ENCODE results near the gene MACROH2A1.
"Not testable (repeated sequence)": the region's sequence is repeated elsewhere in the genome, so short reads cannot be mapped to it uniquely, and the experiment has no call there.

The MACROH2A1 gene

DNA sequence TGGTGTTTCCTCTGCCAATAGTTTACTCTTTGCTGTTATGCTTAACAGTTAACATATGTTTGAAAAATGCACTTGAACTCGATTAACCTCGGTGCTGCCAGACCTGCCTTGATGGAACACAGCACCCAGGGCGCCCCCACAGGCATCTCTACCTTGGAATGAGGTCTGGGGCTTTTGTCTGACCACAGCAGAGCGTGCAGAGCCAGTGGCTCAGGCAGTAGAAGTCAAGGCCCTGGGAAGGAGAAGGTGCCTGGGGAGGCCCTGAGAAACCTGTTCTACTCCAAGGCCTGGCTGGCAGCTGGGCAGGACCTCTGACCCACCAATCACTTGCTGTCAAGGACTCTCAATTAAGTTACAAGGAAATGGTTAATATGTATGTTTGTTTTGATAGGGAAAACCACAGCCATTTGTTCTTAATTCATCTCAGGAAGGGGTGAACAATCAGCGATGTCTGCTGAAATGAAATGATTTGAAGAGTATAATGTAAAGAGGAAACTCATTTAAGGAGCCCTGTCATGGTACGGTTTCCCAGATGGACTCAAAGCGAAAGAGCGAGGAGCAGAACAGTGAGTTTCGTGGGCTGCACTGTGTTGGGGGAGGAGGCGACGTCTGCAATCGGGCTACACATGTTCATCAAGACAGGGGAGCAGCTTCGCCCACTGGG, 21.9 kb downstream of the MACROH2A1 start:
- no peak for FAIRE-seq

DNA sequence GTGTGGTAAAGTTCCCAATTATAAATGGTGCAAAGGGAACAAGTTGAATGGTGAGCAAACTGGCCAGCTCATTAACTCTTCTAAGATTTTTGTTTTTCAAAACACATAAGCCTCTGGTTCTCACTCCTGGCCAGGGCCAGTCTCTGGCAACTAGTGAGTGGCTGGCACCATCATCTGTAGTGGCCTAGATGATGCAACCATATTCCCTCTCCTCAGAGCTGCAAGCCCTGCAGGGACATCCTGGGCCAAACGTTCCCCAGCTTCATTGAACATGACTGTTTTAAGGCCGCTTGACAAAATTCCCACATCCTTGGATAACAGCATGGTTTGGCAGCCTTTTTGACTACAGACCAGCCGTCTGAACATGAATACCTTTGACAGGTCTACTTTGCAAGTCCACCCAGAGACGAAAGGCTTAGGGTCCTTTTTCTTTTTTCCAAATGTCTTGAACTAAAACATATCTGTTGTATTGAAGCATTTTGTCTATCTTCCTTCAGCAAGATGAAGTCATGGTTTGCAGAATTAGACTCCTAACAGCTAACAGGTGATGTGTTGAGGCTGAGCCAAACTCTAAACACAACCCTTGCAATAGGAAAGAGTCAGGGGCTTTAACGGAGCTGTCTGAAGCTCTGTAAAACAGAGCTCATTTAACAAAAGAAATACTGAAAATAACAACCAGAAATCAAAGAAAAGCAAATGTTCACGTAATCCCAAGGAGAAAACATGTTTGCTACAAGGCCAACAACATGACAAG, 23.8 kb downstream of the MACROH2A1 start:
- FAIRE-seq = no peak

DNA sequence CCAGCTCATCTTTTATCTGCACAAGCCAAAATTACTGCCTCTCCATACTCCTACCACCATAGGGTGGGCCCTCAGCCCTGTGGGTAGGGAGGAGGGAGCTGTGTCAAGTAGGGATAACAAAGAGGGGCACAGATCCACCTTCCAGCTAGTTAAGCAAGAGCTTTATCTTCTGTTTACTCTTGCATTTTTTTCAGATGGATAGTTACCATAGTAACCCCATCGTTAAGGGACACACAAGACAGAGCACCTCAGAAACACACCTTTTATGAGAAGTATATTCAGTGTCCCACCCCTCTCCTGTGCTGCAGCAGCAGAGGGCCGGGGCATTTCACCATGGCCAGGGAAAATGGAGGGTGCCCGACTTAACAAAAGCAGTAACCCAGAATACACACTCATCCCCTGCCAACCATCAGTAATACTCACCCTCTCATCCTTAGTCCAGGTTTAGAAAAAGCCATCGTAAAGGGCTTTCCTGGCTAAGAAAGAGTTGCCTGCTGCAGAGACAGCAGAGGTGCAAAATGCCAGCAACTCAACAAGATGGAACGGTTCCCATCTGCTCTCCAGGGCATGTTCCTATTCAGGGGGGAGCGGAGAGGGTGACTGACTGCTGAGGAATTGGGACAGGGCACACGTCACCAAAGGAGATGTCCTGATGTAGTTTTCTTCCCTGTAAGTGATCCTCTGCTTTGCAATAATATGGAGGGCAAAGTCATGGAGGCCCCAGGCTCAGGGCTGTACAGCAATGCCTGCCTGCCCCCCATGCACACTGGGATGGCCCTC, 25.1 kb downstream of the MACROH2A1 start:
- FAIRE-seq = no peak

DNA sequence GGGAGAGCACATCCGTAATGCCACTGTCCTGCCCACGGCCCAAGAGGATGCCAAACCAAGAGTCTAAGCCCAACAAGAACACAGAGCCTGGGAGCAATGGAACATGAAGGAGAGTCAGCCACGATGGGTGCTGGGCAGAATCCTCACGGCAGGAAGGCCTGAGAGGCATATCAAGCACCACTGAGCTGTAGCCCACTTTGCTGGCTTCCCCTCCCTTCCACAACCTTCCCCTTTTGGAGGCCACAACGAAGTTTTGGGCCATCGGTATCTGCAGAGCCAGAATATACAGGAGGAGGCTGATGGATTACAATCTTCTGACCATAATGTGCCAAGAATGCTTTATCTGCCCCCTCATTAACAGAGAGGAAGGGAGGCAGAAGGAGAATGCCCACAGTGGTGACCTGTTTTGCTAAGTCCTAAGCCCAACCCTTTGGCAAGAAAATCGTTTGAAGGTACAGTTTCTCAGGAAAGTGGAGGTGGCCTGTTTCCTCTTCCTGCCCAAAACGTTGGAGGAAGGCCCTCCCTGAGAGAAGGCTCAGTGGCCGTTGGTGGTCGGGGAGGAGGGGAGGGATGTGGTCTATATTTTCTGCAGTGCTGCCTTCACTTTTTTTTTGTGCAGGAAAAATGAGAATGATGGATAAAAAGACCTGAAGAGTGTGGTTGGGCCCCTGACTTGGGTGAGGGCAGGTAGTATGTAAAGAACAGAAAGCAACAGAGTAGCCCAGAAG, 26.2 kb downstream of the MACROH2A1 start:
- FAIRE-seq = no peak

DNA sequence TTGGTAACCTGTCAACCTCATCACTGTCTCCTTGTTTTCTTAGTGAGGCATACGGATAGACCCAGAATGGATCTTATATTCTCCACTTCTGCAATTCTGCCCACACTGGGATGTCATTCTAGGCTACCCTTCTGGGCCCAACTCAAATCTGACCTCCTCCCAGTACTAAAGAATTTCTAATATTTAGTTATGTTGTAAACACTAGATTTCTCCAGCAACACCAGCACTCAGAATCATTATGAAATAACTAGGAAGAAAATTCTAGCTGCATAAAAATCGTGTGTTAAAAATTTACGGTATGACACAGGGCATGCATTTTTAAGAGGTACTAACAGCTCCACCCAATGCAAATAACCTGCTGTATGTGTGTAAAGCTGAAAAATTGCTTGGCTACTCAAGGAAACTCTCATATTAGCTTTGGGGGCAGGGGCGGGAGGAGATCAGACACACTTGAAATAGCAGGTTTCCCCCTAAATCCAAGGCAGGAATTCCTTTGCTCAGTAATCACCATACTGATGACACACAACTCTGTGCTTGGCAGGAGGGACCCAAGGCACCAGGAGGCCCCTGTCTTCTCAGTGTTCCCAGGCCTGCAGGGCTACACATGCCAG, 27.3 kb downstream of the MACROH2A1 start:
- FAIRE-seq = no peak

DNA sequence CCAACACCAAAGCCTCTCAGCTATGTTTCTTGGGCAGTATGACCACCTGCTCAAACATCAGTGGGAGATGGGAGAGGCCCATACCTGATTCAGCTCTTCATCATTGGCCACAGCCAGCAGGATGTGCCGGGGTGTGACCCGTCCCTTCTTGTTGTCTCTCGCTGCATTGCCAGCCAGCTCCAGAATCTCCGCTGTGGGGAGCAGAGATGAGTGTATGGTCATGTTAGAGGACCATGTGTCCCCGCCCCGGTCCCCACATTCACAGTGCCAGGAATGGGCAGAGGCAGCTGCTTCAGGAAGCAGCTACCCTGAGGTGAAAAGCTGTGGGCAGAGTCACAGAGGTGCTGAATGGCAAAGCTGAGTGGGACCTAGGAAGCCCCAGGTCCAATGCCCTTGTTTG, 29.1 kb downstream of the MACROH2A1 start:
- FAIRE-seq = no peak

DNA sequence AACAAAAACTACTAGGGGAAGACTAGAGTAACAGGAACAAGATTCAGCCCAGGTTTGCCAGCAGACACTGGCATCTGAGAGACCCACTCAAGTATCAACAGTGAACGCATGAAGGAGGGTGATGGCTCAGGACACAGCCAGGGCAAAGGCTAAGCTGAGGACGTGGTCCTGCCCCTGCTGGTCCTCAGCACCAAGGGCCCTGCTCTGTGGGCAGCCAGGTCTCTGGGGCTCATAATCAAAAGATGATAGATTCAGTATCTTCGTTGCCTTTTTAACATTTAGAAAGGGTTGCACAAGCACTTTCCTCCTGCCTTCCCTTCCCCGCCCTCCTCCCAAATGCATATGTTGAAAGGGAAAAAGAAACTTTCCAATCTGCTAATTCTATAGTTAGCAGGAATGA, 31.5 kb downstream of the MACROH2A1 start:
- no peak for FAIRE-seq

DNA sequence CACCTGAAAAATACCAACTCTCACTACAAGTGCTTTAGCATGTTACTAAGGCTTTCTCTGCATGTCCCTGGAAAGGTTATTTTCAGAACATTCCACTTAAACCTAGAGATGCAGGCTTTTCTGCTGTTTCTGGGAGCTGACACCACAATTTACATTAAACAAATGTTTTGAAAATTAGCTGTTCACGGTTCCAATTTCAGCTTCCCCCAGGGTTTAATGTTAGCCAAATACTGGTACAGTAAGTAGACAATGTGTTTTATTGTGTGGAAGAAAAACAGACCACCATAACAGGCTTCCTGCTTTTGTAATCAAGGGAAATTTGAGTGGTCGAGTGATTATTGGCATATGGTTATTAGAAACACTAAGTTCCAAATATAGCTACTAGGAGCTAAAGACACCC, 32.0 kb downstream of the MACROH2A1 start:
- no peak for FAIRE-seq

DNA sequence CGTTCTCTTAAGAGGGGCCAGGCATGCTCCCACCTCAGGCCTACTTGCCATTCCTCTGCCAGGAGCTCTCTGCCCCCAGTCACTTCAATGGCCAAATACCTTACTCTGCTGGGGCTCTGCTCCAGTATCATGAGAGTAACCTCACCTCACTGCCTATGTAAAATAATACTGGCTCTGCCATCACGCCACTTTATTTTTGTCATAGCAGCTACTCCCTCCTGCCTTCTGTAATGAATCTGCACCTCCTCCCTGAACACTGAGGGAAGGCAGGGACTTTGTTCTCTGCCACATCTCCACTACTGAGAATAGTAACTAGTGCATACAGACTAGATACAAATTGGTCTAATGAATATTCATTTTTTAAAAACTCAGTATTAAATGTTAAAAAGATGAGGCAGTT, 33.8 kb downstream of the MACROH2A1 start:
- no peak for FAIRE-seq

DNA sequence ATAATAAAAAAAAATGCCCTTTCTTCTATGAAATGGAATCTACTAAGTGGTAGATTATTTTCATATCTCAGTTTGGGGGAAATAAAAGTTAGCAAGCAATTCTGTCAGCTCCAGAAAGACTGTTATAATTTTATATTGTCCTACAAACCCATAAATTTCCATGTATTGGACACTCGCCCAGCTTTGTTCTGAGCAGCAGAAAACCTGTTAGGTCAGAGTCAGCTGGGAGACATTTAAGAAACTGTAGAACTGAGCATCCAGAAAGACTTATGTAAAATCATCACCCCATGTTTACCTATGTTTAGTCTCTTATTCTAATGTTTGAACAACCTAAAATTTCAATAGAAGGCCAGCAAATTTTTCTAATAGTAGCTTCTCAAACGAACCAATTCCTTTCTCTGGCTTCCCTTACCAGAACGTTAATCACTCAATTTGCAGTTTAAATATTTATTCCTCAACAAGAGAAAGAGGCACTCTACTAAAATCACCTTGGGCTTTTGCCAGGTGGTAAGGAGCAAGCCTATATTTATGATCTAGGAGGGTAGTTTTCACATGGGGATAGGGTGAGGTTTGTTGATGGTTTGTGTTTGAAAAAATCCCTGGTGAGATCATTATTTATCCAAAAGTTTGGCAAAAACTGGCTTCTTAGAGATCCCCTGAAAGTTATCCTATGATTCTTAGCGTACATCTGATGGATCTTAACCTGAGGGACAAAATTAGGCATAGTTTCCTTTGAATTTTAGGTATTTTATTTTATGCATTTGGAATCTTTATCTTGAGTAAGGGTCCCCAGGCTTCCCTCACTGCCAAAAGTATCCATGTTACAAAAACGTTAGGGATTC, 34.4 kb downstream of the MACROH2A1 start:
- FAIRE-seq = no peak

DNA sequence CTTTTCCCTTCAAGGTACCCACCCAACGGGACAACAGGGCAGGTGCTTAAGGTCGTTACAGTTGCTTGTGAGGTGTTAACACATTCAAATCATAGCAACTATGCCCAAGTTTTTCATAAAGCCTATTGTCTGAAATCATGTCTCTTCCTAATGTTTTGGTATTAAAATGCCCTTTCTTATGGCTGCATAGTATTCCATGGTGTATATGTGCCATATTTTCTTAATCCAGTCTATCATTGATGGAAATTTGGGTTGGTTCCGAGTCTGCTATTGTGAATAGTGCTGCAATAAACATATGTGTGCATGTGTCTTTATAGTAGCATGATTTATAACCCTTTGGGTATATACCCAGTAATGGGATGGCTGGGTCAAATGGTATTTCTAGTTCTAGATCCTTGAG, 35.7 kb downstream of the MACROH2A1 start:
- FAIRE-seq = not testable (repeated sequence)

DNA sequence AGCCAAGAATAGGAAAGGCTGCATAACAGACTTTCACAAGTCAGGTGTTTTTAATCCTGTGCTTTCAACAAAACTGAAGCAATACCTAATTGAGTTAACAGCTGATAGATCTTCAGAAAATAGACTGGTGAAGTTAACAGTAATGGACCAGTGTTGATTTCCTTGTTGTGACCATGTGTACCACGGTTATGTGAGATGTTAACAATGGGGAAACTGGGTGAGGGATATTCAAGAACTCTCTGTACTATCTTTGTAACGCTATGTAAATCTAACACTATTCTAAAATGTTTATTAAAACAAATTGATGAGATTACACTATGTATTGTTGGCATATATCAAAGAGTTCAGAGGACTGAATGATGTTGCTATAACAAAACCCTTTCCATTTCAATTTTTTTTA, 36.9 kb downstream of the MACROH2A1 start:
- FAIRE-seq = no peak

DNA sequence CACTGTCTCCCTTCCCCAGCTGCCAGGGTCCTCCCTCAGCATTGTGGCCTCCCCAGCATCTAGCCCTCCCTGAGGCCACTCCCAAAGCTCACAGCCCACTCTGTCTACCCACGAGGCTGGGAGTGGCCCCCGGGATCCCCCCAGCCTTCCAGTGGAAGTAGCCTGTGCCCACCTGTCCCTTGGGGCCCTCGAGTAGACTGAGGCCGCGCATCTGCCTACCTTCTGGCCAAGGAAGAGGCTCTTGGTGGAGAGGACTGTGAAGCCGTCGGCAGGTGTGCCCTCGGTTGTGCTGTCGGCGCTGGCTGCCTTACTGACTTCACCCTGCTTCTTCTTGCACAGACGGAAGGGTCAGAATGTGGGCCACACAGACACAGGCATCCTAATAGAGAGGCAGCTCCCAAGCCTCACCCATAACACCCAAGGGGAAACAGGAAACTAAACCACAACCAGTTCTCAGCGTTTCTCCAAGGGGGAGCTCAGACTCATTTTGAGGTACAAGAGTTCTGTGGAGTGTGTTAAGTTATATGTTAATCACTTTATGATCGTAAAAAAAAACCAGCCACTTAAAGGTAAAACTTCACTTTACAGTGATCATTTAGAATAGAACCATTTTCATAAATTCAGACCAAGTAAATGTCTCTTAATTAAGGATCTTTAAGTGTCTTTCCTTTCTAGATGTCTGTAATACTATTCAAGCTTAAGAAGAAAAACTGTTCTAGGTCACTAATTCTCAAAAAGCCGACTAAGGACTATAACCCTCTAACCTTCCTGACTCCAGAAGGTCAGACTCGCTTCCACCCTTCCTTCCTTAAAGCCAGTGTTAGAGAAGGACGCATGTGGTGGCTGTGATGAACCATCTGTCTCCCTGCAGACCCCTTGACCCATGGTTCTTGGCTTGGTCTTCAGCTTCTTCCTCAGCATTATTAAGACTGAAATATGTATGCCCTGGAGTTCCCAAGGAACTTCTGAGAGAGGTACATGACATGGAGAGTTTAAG, 38.5 kb downstream of the MACROH2A1 start:
- FAIRE-seq = no peak

DNA sequence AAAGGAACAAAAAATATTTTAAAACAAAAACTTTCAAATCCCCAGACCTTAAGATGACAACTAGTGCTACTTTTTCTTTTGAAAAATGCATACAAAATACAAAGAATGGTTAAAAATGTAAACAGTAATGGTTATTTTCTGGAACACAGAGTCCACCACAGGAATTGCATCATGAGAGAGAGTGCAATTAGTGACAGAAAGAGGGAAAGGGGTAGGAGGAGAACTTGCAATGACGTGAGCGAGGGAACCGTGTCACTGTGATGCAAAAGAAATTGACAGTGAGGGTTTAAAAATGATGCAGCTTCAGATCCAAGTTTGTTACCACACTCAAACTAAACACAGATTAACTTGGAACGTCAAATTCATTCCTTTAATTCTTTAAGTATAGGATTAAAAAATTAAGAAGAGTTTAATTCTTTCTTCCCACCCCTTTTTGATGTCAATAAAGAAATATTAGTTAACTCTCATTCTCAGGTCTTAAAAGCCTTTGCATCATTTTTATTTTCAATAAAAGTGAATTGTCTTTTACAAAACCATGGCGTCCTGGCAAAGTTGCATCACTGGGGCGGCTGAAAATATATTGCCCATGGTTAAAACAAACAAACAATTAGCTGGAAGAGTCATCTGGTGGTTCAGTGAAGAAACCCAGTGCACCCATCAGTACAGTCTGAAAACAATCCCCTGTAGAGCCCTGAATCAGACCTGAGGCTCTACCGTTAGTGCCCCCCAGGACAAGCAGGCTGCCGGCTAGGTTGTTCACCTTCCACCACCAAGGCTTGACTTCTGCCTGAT, 39.5 kb downstream of the MACROH2A1 start:
- FAIRE-seq = no peak

DNA sequence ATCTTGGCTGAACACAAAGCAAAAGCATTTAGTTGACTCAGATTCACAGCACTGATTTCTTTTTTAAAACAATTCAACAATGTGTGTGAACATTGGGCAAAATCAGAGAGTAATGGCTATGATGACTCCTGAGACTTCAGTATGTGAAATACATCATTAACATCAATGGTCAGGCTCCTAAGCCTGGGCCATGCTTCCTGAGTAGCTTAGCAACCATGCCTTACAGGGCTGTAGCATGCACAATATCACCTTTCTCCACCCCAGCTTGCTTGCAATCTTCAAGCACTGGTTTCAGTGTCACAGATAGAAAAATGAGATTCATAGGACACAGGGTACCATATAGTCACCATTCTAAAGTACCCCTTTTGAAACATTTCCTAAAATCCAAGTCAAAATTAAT, 41.3 kb downstream of the MACROH2A1 start:
- no peak for FAIRE-seq

DNA sequence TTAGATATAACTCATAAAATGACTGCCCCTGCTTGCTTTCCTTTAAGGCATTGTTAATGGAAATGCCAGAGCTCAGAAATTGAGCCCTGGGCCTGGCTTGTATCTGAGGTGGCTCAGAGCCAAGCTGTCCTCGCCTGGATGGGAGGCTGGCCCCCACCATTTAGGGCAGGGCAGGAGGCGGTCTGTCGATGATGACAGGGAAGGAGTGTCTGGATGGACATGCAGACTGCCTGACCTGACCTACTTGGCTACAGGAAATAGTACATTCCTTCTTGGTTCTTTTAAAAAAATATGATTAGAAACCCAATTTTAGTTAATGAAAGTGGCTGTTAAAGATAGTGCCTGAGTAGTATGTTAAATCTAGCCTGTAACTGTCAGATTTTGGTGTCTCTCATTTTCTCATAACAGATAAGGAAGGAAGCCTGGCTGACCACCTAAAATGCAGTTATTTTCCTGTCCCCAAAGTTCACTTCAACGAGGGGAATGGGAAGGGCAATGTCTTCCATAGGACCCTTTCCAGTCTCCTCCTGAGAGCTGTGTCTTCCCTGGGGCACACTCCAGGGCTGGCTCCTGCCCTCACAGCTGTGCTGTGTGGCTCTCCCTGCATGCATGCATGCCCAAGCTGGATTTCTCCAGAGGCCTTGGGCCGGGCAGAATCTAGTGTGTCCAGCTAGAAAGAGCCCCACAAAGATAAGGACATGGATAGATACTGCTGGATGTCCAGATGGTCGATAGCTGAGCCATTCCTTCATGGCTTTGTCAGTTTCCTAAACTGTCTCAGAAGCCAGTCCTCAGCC, 42.3 kb downstream of the MACROH2A1 start:
- FAIRE-seq = peak; percentile 39

DNA sequence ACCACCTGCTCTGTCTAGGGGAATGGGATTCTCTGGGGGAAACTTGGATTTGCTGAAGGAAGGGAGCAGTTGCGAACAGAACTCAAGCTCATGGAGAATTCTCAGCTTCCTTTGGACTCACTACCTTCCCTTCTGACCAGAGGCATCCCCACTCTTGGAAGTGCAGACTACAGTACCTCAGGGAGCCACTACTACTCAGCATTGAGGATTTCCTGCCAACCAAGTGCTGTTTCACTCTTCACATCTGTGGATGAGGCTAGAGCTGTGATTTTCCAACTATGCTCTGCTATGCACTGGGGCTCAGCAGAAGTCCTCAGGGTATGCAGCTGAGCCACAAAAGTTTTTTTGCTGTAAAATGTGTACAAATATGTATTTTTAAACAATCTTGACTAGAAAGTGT, 43.9 kb downstream of the MACROH2A1 start:
- FAIRE-seq = no peak

DNA sequence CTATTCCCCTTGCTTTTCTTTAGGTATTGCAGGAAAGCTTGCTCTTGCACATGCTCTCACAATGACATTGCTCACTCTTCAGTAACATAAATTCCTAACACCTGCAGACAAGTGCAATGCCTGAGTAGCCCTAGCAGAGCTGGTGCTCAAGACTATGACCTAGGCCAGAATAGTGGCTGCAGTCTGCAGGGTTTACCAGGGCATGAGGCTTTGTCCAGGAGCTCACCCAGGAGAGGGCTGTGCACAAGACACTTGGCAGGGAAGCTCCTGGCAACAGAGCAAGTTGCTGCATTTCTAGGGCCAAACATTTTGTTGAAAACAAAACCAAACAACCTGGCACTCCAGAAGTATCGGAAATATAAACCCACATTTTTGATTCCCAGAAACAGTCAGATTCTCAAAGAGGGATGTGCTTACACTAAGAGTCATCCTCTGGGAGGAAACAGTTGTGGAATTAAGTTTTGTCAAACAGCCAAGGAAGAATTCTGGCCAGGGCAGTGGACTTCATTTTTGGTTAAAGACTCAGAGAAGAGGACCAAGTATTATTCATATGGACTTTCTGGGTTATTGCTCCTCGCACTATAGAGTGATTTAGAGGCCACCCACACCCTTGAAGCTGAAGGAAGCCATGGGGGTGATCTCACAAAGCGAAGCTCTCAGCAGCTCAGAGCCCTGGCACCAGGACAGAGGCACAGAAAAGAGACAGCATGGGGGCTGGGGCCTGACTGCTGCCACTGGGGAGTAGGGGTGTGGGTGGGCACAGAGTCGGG, 44.9 kb downstream of the MACROH2A1 start:
- no peak for FAIRE-seq
